Nephron progenitor cell (in vitro differentiated cells): ENCODE data around the gene ZFAND6.
"Not testable (repeated sequence)": the region's sequence is repeated elsewhere in the genome, so short reads cannot be mapped to it uniquely, and the experiment has no call there.

Experiments
- DNase-seq: peaks from one replicate; pipeline ENCODE4 v3.0.0; 2021
- H3K27ac Mint-ChIP-seq: 2 replicates; pipeline ENCODE4 v1.8.0; 2021; ENCODE audit warnings: mild to moderate bottlenecking, moderate library complexity, mixed read lengths
- H3K27me3 Mint-ChIP-seq: 2 replicates; pipeline ENCODE4 v1.8.0; 2021; ENCODE audit warnings: mild to moderate bottlenecking, low read depth, mixed read lengths; ENCODE audit not compliant: poor library complexity
- H3K36me3 Mint-ChIP-seq: 2 replicates; pipeline ENCODE4 v1.8.0; 2021; ENCODE audit warnings: low read depth, mixed read lengths
- H3K4me1 Mint-ChIP-seq: 2 replicates; pipeline ENCODE4 v1.8.0; 2021; ENCODE audit warnings: mixed read lengths
- H3K4me3 Mint-ChIP-seq: 2 replicates; pipeline ENCODE4 v1.8.0; 2021; ENCODE audit warnings: mild to moderate bottlenecking, moderate library complexity, mixed read lengths
- H3K9me3 Mint-ChIP-seq: 2 replicates; pipeline ENCODE4 v1.8.0; 2021; ENCODE audit warnings: mild to moderate bottlenecking, moderate library complexity, mixed read lengths
- TF ChIP-seq, protein P1 (sequence below): fragments of 200-600 bp; sonication (generic); IDR thresholded peaks from 2 replicates; pipeline ENCODE4 v1.5.0; 2021; ENCODE audit warnings: antibody characterized with exemption

ZFAND6 gene

DNA sequence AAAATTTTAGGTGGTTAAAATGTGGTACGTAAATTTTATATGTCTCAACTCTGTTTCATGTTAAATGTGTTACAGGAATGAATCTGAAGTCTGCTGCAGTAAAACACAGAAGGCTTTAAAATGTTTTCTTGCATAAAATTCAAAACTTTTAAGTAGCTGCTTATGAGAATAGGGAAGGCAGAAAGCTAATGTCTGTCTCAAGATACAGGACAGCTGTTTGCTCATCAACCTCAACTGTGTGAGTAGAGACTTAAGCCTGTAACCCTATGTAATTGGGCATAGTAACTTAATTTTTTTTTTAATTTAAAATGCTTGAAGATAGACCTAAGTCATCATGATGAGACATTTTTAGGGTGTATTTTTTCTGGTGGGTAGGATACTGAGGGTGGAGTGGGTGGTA lies 38.9 kb downstream of the ZFAND6 start:
- TF ChIP-seq, protein P1, sequence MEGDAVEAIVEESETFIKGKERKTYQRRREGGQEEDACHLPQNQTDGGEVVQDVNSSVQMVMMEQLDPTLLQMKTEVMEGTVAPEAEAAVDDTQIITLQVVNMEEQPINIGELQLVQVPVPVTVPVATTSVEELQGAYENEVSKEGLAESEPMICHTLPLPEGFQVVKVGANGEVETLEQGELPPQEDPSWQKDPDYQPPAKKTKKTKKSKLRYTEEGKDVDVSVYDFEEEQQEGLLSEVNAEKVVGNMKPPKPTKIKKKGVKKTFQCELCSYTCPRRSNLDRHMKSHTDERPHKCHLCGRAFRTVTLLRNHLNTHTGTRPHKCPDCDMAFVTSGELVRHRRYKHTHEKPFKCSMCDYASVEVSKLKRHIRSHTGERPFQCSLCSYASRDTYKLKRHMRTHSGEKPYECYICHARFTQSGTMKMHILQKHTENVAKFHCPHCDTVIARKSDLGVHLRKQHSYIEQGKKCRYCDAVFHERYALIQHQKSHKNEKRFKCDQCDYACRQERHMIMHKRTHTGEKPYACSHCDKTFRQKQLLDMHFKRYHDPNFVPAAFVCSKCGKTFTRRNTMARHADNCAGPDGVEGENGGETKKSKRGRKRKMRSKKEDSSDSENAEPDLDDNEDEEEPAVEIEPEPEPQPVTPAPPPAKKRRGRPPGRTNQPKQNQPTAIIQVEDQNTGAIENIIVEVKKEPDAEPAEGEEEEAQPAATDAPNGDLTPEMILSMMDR, result no peak
- no peak for DNase-seq
- Mint-ChIP-seq H3K9me3 (no peaks in the 10 kb centered on the region), H3K4me3 (no peak overlapping the region), H3K27ac (no peak overlapping the region), H3K36me3 (peaks cover 10% of the 10 kb centered on the region), H3K4me1 (peaks cover 21% of the 10 kb centered on the region), H3K27me3 (no peaks in the 10 kb centered on the region)

DNA sequence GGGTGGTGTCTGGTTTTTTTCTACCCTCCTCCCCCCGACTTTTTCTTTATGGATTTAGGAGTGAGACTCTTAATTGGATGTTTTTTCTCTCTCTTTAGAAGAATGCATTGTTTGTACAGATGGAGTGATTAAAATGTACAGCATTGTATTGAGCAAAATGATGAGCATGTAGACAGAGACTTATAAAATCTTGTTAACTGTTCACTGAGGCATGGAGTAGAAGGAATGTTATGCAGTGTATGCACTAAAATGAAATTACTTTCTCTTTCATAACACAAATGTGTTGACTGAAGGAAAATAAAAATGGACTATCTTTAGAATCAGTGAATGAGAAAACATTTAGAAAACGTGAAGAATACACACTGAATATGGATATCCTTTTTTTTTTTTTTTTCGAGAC lies 39.8 kb downstream of the ZFAND6 start:
- Mint-ChIP-seq H3K27me3 (no peaks in the 10 kb centered on the region), H3K4me3 (no peak overlapping the region), H3K4me1 (peaks cover 22% of the 10 kb centered on the region), H3K36me3 (peaks cover 10% of the 10 kb centered on the region), H3K27ac (no peak overlapping the region), H3K9me3 (no peaks in the 10 kb centered on the region)
- TF ChIP-seq, protein P1, result no peak
- no peak for DNase-seq

DNA sequence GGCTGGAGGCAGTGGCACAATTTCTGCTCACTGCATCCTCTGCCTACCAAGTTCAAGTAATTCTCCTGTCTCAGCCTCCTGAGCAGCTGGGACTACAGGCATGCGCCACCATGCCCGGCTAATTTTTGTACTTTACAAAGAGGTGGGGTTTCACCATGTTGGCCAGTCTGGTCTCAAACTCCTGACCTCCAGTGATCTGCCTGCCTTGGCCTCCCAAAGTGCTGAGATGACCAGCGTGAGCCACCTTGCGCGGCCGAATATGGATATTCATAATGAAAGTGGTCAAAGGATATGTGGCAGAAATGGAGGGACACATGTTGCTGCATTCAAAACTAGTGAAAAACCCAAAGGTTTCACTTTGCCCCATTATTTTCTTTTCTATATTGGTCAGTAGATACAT lies 40.2 kb downstream of the ZFAND6 start:
- H3K4me3 Mint-ChIP-seq, DNase-seq, H3K36me3 Mint-ChIP-seq, H3K9me3 Mint-ChIP-seq, H3K27me3 Mint-ChIP-seq, H3K27ac Mint-ChIP-seq: not testable (repeated sequence)
- peaks cover 22% of the 10 kb centered on the region for H3K4me1 Mint-ChIP-seq

DNA sequence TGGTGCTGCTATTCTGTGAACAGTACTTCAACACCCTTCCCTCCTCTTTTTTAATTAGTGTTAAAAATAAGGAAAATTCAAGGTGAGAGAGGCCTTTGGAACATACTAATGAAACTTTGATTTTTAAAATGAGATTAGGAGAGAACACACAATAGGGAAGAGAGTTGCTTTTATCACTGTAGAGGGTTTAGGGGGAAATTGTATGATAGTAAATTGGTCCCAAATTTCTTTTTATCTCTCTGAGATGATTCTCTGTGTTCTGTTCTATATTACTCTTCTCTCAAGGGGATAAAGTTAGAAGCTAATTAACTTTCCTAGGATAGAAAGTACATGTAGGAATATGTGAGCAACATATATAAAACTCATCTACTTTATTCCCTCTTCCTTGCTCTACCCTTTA lies 40.8 kb downstream of the ZFAND6 start:
- no peak overlapping the region for H3K27ac Mint-ChIP-seq
- no peaks in the 10 kb centered on the region for H3K9me3 Mint-ChIP-seq
- H3K4me1 Mint-ChIP-seq, result peaks cover 17% of the 10 kb centered on the region
- DNase-seq, result no peak
- no peaks in the 10 kb centered on the region for H3K27me3 Mint-ChIP-seq
- TF ChIP-seq, protein P1, result no peak
- peaks cover 10% of the 10 kb centered on the region for H3K36me3 Mint-ChIP-seq
- H3K4me3 Mint-ChIP-seq, result no peak overlapping the region

DNA sequence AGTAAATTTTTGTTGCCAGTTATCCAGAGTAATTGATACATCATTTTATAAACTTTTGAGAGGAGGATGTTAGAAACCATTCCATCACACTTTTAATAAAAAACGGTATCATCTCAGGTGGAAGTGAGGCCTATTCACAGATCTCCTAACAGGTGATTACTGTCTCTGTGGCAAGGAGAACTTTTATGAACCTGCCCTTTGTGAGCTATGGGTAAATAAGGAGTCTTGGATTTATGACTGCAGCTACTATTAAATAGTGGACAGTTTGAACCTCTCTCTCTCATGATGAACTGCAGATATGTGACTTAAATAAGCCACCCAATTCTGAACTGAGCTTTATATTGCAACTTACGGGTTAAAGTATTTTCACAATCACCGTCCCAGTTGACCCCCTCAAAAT lies 45.7 kb downstream of the ZFAND6 start:
- no peak overlapping the region for H3K4me3 Mint-ChIP-seq
- TF ChIP-seq, protein P1, result no peak
- no peaks in the 10 kb centered on the region for H3K27me3 Mint-ChIP-seq
- H3K4me1 Mint-ChIP-seq, result peaks cover 27% of the 10 kb centered on the region
- DNase-seq, result no peak
- no peaks in the 10 kb centered on the region for H3K9me3 Mint-ChIP-seq
- H3K36me3 Mint-ChIP-seq, result peaks cover 14% of the 10 kb centered on the region
- no peak overlapping the region for H3K27ac Mint-ChIP-seq

DNA sequence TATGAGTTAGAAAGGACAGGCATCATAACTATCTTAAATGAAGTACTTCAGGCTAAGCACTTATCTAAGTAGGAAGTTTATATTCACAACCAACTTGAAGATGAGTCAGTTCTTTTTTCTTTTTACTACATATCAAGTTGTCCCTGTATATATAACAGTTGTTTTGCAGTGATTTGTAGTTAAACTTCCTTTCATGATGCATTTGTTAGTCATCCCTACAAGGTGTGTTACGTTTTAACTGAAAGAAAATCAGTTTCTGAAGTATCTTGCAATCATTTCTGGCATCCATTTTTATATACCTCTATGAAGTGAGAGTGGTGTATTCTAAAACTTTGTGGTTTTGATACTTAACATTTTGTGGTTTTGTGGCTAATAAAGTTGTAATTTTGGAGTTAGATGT lies 46.1 kb downstream of the ZFAND6 start:
- Mint-ChIP-seq H3K9me3 (no peaks in the 10 kb centered on the region), H3K4me3 (no peak overlapping the region), H3K27me3 (no peaks in the 10 kb centered on the region), H3K27ac (no peak overlapping the region), H3K4me1 (peaks cover 27% of the 10 kb centered on the region), H3K36me3 (peaks cover 12% of the 10 kb centered on the region)
- DNase-seq, result no peak
- TF ChIP-seq, protein P1, result no peak
